Measurements from ENCODE around the gene CEP104. TPM values are rescaled to one million over a fixed set of nuclear protein-coding genes. Genes with fewer than 3 reads are reported as not detected.

CEP104 gene
- total RNA-seq, 1 donor from 2014 or later, result 40.3 TPM

GRCh38 chr1:3836421-3836820, 20.6 kb downstream of the CEP104 start:
- Mint-ChIP-seq H3K4me3 (ENCODE audit: unreplicated experiment) (no peak overlapping the region), H3K27me3 (ENCODE audit: unreplicated experiment) (peaks cover 5% of the 10 kb centered on the region), H3K36me3 (ENCODE audit: low read depth, unreplicated experiment) (peaks cover 62% of the 10 kb centered on the region), H3K4me1 (ENCODE audit: unreplicated experiment) (no peaks in the 10 kb centered on the region), H3K9me3 (ENCODE audit: unreplicated experiment) (no peaks in the 10 kb centered on the region), H3K27ac (ENCODE audit: unreplicated experiment) (no peak overlapping the region)
- DNase-seq (ENCODE audit: low spot score), result no peak
- TF ChIP-seq, protein P1, sequence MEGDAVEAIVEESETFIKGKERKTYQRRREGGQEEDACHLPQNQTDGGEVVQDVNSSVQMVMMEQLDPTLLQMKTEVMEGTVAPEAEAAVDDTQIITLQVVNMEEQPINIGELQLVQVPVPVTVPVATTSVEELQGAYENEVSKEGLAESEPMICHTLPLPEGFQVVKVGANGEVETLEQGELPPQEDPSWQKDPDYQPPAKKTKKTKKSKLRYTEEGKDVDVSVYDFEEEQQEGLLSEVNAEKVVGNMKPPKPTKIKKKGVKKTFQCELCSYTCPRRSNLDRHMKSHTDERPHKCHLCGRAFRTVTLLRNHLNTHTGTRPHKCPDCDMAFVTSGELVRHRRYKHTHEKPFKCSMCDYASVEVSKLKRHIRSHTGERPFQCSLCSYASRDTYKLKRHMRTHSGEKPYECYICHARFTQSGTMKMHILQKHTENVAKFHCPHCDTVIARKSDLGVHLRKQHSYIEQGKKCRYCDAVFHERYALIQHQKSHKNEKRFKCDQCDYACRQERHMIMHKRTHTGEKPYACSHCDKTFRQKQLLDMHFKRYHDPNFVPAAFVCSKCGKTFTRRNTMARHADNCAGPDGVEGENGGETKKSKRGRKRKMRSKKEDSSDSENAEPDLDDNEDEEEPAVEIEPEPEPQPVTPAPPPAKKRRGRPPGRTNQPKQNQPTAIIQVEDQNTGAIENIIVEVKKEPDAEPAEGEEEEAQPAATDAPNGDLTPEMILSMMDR (IDR thresholded peaks at IDR 0.05; ENCODE audit: unreplicated experiment), result no peak

GRCh38 chr1:3834701-3835100, 22.3 kb downstream of the CEP104 start:
- DNase-seq (ENCODE audit: low spot score), result no peak
- TF ChIP-seq, protein P1 (IDR thresholded peaks at IDR 0.05; ENCODE audit: unreplicated experiment), result no peak
- peaks cover 56% of the 10 kb centered on the region for H3K36me3 Mint-ChIP-seq (ENCODE audit: low read depth, unreplicated experiment)
- peak overlapping the region; percentile 4 for H3K4me3 Mint-ChIP-seq (ENCODE audit: unreplicated experiment)
- no peaks in the 10 kb centered on the region for H3K4me1 Mint-ChIP-seq (ENCODE audit: unreplicated experiment)
- H3K27me3 Mint-ChIP-seq (ENCODE audit: unreplicated experiment), result peaks cover 3% of the 10 kb centered on the region
- H3K9me3 Mint-ChIP-seq (ENCODE audit: unreplicated experiment), result no peaks in the 10 kb centered on the region
- H3K27ac Mint-ChIP-seq (ENCODE audit: unreplicated experiment), result no peak overlapping the region

- H3K27ac Mint-ChIP-seq (ENCODE audit: unreplicated experiment), result no peak overlapping the region
- H3K9me3 Mint-ChIP-seq (ENCODE audit: unreplicated experiment), result no peaks in the 10 kb centered on the region
- DNase-seq (ENCODE audit: low spot score), result no peak
- peaks cover 38% of the 10 kb centered on the region for H3K36me3 Mint-ChIP-seq (ENCODE audit: low read depth, unreplicated experiment)
- TF ChIP-seq, protein P1 (IDR thresholded peaks at IDR 0.05; ENCODE audit: unreplicated experiment), result no peak
- no peaks in the 10 kb centered on the region for H3K27me3 Mint-ChIP-seq (ENCODE audit: unreplicated experiment)
- H3K4me1 Mint-ChIP-seq (ENCODE audit: unreplicated experiment), result no peaks in the 10 kb centered on the region
- no peak overlapping the region for H3K4me3 Mint-ChIP-seq (ENCODE audit: unreplicated experiment)
Measured at GRCh38 chr1:3831689-3832088, 25.3 kb downstream of the CEP104 start.

DNA sequence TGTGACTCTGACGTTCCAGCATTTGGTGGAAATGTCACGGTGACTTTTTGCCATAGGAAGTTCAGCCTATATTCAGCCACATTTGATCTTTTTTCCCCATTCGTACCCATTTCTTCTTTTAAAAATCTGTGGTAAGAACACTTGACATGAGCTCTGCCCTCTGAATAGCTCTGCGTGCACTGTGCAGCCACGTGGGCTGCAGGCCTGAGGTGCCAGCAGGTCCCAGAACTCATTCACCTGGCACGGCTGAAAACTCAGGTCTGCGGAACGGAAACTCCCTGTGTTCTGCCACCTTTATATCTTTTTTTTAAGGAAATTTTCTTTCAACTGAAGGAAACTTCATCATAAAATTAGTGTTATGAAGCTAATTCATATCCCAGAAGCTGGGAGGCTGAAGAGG, 28.6 kb downstream of the CEP104 start:
- DNase-seq (ENCODE audit: low spot score), result no peak
- Mint-ChIP-seq H3K4me1 (ENCODE audit: unreplicated experiment) (no peaks in the 10 kb centered on the region), H3K36me3 (ENCODE audit: low read depth, unreplicated experiment) (peaks cover 45% of the 10 kb centered on the region), H3K27me3 (ENCODE audit: unreplicated experiment) (no peaks in the 10 kb centered on the region), H3K27ac (ENCODE audit: unreplicated experiment) (no peak overlapping the region), H3K9me3 (ENCODE audit: unreplicated experiment) (no peaks in the 10 kb centered on the region), H3K4me3 (ENCODE audit: unreplicated experiment) (no peak overlapping the region)
- TF ChIP-seq, protein P1 (IDR thresholded peaks at IDR 0.05; ENCODE audit: unreplicated experiment), result no peak

DNA sequence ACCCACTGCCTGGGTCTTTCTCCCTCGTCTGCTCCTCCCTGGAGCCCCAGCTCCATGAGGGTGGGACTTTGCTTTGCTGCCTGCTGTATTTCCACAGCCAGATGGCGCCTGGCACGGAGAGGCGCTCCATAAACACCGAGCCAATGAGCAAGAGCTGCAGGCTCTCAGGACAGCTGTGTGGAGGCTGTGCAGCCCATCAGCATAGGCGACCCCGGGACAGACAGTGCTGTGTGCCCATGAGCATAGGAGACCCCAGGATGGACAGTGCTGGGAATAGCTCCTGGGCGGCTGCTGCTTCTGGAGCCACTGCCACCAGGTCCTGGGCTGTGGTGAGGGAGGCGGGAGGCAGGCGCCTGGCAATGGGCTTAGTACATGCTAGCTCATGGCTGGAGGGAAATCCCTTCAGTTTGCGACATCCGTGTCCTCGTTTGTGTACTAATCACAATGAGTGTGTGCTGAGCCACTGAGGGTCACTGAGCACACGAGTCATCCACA, 29.2 kb downstream of the CEP104 start:
- H3K27ac Mint-ChIP-seq (ENCODE audit: unreplicated experiment), result no peak overlapping the region
- H3K36me3 Mint-ChIP-seq (ENCODE audit: low read depth, unreplicated experiment), result peaks cover 43% of the 10 kb centered on the region
- no peaks in the 10 kb centered on the region for H3K9me3 Mint-ChIP-seq (ENCODE audit: unreplicated experiment)
- H3K4me3 Mint-ChIP-seq (ENCODE audit: unreplicated experiment), result no peak overlapping the region
- TF ChIP-seq, protein P1 (IDR thresholded peaks at IDR 0.05; ENCODE audit: unreplicated experiment), result no peak
- peaks cover 1% of the 10 kb centered on the region for H3K27me3 Mint-ChIP-seq (ENCODE audit: unreplicated experiment)
- no peak for DNase-seq (ENCODE audit: low spot score)
- H3K4me1 Mint-ChIP-seq (ENCODE audit: unreplicated experiment), result no peaks in the 10 kb centered on the region

Data from endothelial cell (in vitro differentiated cells).